Fibroblast of lung (primary cell): ENCODE results near the gene SSB. TPM values are rescaled to one million over a fixed set of nuclear protein-coding genes. Genes with fewer than 3 reads are reported as not detected.

ENCODE experiments used
- DNase-seq, 2 donors: peaks; one replicate each; pipeline versions ENCODE4 v3.0.0 to v3.0.0-alpha.2; 2010; ENCODE audit warnings: low read depth in 2 of 2
- H2AFZ ChIP-seq: 2 replicates; pipeline ENCODE4 v1.5.1; 2012; ENCODE audit warnings: low read length, control low read depth, inconsistent platforms
- H3K27ac ChIP-seq: 2 replicates; pipeline ENCODE4 v1.5.1; 2011; ENCODE audit warnings: low read length, control low read depth; ENCODE audit not compliant: insufficient read depth
- H3K27me3 ChIP-seq: 2 replicates; pipeline ENCODE4 v1.5.1; 2011; ENCODE audit warnings: mild to moderate bottlenecking, low read length; ENCODE audit not compliant: control insufficient read depth, insufficient read depth
- H3K36me3 ChIP-seq: 2 replicates; pipeline ENCODE4 v1.5.1; 2011; ENCODE audit warnings: low read length; ENCODE audit not compliant: control insufficient read depth, insufficient read depth
- H3K4me1 ChIP-seq: 2 replicates; pipeline ENCODE4 v1.5.1; 2011; ENCODE audit warnings: low read length; ENCODE audit not compliant: control insufficient read depth, insufficient read depth; ENCODE audit errors: extremely low read depth
- H3K4me2 ChIP-seq: 2 replicates; pipeline ENCODE4 v1.5.1; 2011; ENCODE audit warnings: low read length, control low read depth; ENCODE audit not compliant: insufficient read depth; ENCODE audit errors: extremely low read depth
- H3K4me3 ChIP-seq, 4 experiments: fragments of 200-600 bp in 1 of 4; sonication (generic) in 1 of 4; replicated peaks in 1 of 4; 2 replicates each; pipeline ENCODE4 v1.5.1; 2011 to 2016; ENCODE audit warnings: low read length in 4 of 4, low read depth in 3 of 4, mild to moderate bottlenecking in 3 of 4, control low read depth in 2 of 4, inconsistent platforms in 1 of 4, mixed read lengths in 1 of 4; ENCODE audit not compliant: insufficient read depth in 1 of 4; ENCODE audit errors: control extremely low read depth in 1 of 4
- H3K79me2 ChIP-seq: 2 replicates; pipeline ENCODE4 v1.5.1; 2012; ENCODE audit warnings: mild to moderate bottlenecking, low read length, inconsistent platforms; ENCODE audit not compliant: control insufficient read depth, insufficient read depth
- H3K9ac ChIP-seq: 2 replicates; pipeline ENCODE4 v1.5.1; 2011; ENCODE audit warnings: mild to moderate bottlenecking, low read length, control low read depth; ENCODE audit not compliant: insufficient read depth
- H3K9me3 ChIP-seq: 2 replicates; pipeline ENCODE4 v1.5.1; 2012; ENCODE audit warnings: low read depth, low read length; ENCODE audit not compliant: control insufficient read depth, insufficient read depth
- H4K20me1 ChIP-seq: 2 replicates; pipeline ENCODE4 v1.5.1; 2011; ENCODE audit warnings: low read length; ENCODE audit not compliant: control insufficient read depth, insufficient read depth; ENCODE audit errors: extremely low read depth
- EZH2 ChIP-seq: IDR thresholded peaks from 2 replicates; pipeline ENCODE4 v1.5.1; 2012; ENCODE audit warnings: low read length, control low read depth, mild to moderate bottlenecking; ENCODE audit errors: missing control alignments
- polyA plus RNA-seq, 2 donors: library from polyadenylated mRNA; depleted of rRNA in 1 of 2; stranded (reverse) in 1 of 2; unstranded in 1 of 2; fragments of >200 nt; gene quantifications; 2 replicates each; pipeline ENCODE4 v1.2.1, GENCODE V29; 2011 to 2012; ENCODE audit warnings: missing spikeins in 1 of 2
- total RNA-seq: library from RNA; depleted of rRNA; stranded (reverse); fragments of >200 nt; gene quantifications from 2 replicates; pipeline ENCODE4 v1.2.1, GENCODE V29; 2014
- TF ChIP-seq, protein P1 (sequence below), 2 donors: IDR thresholded peaks in 1 of 2; conservative IDR thresholded peaks in 1 of 2; 1 replicate in 1 of 2; 2 replicates in 1 of 2; pipeline ENCODE4 v1.5.1; 2011 to 2012; ENCODE audit warnings: low read length in 2 of 2, control low read depth in 1 of 2, inconsistent platforms in 1 of 2, low read depth in 1 of 2, mild to moderate bottlenecking in 1 of 2

SSB gene
- total and polyA plus RNA-seq, 2 donors (not counting 1 experiment from before 2014, with no cell fraction given) = 83.6 to 138 TPM

GRCh38 chr2:169776252-169776761, 22.4 kb upstream of the SSB start:
- Histone ChIP-seq H3K9me3 (no peaks in the 10 kb centered on the region), H3K4me3 (no peak overlapping the region), H3K27ac (no peak overlapping the region), H3K4me1 (no peaks in the 10 kb centered on the region), H4K20me1 (no peaks in the 10 kb centered on the region), H3K36me3 (no peaks in the 10 kb centered on the region), H3K27me3 (no peaks in the 10 kb centered on the region), H3K9ac (no peak overlapping the region), H3K4me2 (no peak overlapping the region), H2AFZ (peak overlapping the region; percentile 67), H3K79me2 (no peaks in the 10 kb centered on the region)
- peak; percentile 5 to 29 for DNase-seq
- TF ChIP-seq EZH2 = no peak
- TF ChIP-seq, protein P1, sequence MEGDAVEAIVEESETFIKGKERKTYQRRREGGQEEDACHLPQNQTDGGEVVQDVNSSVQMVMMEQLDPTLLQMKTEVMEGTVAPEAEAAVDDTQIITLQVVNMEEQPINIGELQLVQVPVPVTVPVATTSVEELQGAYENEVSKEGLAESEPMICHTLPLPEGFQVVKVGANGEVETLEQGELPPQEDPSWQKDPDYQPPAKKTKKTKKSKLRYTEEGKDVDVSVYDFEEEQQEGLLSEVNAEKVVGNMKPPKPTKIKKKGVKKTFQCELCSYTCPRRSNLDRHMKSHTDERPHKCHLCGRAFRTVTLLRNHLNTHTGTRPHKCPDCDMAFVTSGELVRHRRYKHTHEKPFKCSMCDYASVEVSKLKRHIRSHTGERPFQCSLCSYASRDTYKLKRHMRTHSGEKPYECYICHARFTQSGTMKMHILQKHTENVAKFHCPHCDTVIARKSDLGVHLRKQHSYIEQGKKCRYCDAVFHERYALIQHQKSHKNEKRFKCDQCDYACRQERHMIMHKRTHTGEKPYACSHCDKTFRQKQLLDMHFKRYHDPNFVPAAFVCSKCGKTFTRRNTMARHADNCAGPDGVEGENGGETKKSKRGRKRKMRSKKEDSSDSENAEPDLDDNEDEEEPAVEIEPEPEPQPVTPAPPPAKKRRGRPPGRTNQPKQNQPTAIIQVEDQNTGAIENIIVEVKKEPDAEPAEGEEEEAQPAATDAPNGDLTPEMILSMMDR (conservative IDR thresholded peaks at IDR 0.05 in 1 of 2, IDR thresholded peaks at IDR 0.05 in 1 of 2; ENCODE audit: low read depth in 1 of 2, low read length in 2 of 2) = no peak

DNA sequence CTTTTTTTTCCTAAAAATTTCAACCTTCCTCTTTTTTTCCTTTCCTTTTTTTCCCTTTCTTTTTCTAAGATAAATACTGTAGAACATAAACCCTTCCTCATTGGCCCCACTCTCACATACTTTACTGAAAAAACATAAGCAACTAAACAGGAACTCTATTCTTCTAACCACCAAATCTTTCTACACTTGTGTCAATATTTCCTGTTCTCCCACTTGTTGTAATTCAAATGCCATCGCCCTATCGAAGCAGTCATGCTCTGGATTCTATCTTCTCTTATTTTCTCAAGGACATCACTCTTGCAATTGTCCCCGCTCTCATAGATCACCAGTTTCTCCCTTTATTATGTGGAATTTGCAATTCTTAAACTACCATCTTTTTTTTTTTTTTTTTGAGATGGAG, 20.2 kb upstream of the SSB start:
- Histone ChIP-seq H3K79me2 (no peaks in the 10 kb centered on the region), H3K27ac (no peak overlapping the region)
- no peak for DNase-seq

DNA sequence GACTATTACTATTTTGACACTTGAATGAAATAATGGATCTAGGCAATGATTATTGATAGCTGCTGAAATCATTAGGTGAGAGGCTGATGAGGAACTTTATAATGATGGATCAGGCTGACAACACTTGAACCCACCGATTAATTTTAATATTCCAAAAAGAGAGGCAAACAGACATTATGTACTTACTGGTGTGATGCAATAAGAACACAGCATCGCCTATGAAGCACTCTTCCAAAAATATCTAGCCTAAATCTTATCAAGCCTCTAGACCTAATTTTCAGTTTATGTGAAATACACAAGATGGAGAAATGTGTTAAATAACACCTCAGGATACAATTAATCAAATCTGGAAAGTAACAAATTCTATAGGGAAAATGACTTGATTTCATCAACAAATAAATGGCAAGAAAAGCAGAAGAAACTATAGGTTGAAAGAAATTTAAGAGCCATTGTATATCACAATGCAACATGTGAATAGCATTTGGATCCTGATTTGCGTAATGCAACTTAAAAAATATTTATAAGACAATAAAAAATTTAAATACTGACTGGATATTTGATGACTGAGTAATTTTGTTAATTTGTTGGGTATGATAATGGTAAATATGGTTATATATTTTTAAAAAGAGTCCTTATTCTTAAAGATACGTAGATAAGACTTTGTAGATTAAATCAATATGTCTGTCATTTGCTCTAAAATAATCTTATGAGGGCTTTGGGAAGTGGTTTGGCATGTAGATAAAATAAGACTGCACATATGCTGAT, 17.2 kb upstream of the SSB start:
- H3K4me2 ChIP-seq = no peak overlapping the region
- no peaks in the 10 kb centered on the region for H3K4me1 ChIP-seq
- H4K20me1 ChIP-seq = no peaks in the 10 kb centered on the region
- no peaks in the 10 kb centered on the region for H3K9me3 ChIP-seq
- TF ChIP-seq, protein P1 (conservative IDR thresholded peaks at IDR 0.05 in 1 of 2, IDR thresholded peaks at IDR 0.05 in 1 of 2; ENCODE audit: low read depth in 1 of 2, low read length in 2 of 2) = no peak
- TF ChIP-seq EZH2 = no peak
- no peak overlapping the region for H3K9ac ChIP-seq
- no peaks in the 10 kb centered on the region for H3K27me3 ChIP-seq
- H2AFZ ChIP-seq = no peak overlapping the region
- H3K27ac ChIP-seq = no peak overlapping the region
- H3K79me2 ChIP-seq = no peaks in the 10 kb centered on the region
- H3K4me3 ChIP-seq = no peak overlapping the region
- no peaks in the 10 kb centered on the region for H3K36me3 ChIP-seq
- no peak for DNase-seq

More for the DNA sequence above, 20.2 kb upstream of the SSB start:
- Histone ChIP-seq H3K9me3 (no peaks in the 10 kb centered on the region), H3K9ac (no peak overlapping the region), H3K4me2 (no peak overlapping the region), H3K4me3 (no peak overlapping the region), H4K20me1 (no peaks in the 10 kb centered on the region), H3K36me3 (no peaks in the 10 kb centered on the region), H2AFZ (no peak overlapping the region), H3K27me3 (no peaks in the 10 kb centered on the region), H3K4me1 (no peaks in the 10 kb centered on the region)
- TF ChIP-seq, protein P1 (conservative IDR thresholded peaks at IDR 0.05 in 1 of 2, IDR thresholded peaks at IDR 0.05 in 1 of 2; ENCODE audit: low read depth in 1 of 2, low read length in 2 of 2) = no peak
- no peak for TF ChIP-seq EZH2
